HCT116 (cell line): Measurements from ENCODE around the gene PPP2R1B. TPM values are rescaled to one million over a fixed set of nuclear protein-coding genes. Genes with fewer than 3 reads are reported as not detected.

Experiments
- ATAC-seq: fragments of 200-7000 bp; cut with Tn5 transposase; 2 replicates; pipeline ENCODE4 v1.9.1; 2020; ENCODE audit warnings: mild to moderate bottlenecking, moderate library complexity
- BruUV-seq: library from RNA; stranded (reverse); fragments of 400-500 nt; replicated peaks from 2 replicates; lab custom pipeline; 2021; lab: Mats Ljungman, UMichigan
- CTCF ChIA-PET: fragments of 300-600 bp; sonication (Branson Sonifier 250); formaldehyde crosslinking; loops from one replicate; lab custom pipeline; 2021; ENCODE audit warnings: antibody characterized with exemption; lab: Charles Lee
- POLR2A ChIA-PET: fragments of 300-600, 350-600 bp; sonication (Branson Sonifier 250); formaldehyde crosslinking; loops from one replicate; lab custom pipeline; 2021; ENCODE audit warnings: antibody characterized with exemption; lab: Charles Lee
- RAD21 ChIA-PET, 2 experiments: fragments of 300-600 bp; sonication (Branson Sonifier 250); formaldehyde crosslinking; loops; one replicate each; lab custom pipeline; 2023; ENCODE audit warnings: low total read pairs in 2 of 2; ENCODE audit not compliant: uncharacterized antibody in 2 of 2, unreplicated experiment in 2 of 2, low non-redundant PET in 1 of 2; lab: Charles Lee
- DNase-seq: peaks from one replicate; pipeline ENCODE4 v3.0.0-alpha.2; 2010; ENCODE audit warnings: low read depth, low spot score
- H2AFZ ChIP-seq: fragments of 200-600 bp; shearing (Covaris generic), sonication (generic); 2 replicates; pipeline ENCODE4 v1.6.1; 2017; ENCODE audit warnings: low read depth, mixed run types, mixed read lengths, antibody characterized with exemption, low read length; ENCODE audit not compliant: poor library complexity, severe bottlenecking
- H3K27ac ChIP-seq: 2 replicates; pipeline ENCODE4 v1.5.1; 2012; ENCODE audit warnings: low read depth, low read length
- H3K27me3 ChIP-seq: fragments of 200-600 bp; sonication (generic); 2 replicates; pipeline ENCODE4 v1.6.1; 2016; ENCODE audit warnings: mixed run types, low read length, mixed read lengths; ENCODE audit not compliant: insufficient read depth
- H3K36me3 ChIP-seq, 2 experiments: fragments of 200-500 bp in 1 of 2; fragments of 200-600 bp in 1 of 2; sonication (Bioruptor generic) in 1 of 2; sonication (generic) in 1 of 2; 2 replicates each; pipeline versions ENCODE4 v1.5.1 to v1.6.1; 2014 to 2016; ENCODE audit warnings: low read length in 2 of 2, inconsistent platforms in 1 of 2, mixed read lengths in 1 of 2, mixed run types in 1 of 2; ENCODE audit not compliant: insufficient read depth in 2 of 2, control insufficient read depth in 1 of 2
- H3K4me1 ChIP-seq, 2 experiments: fragments of 200-600 bp in 1 of 2; sonication (generic) in 1 of 2; 2 replicates each; pipeline versions ENCODE4 v1.5.1 to v1.6.1; 2012 to 2017; ENCODE audit warnings: low read length in 2 of 2, inconsistent platforms in 1 of 2, mild to moderate bottlenecking in 1 of 2, mixed read lengths in 1 of 2, mixed run types in 1 of 2, moderate library complexity in 1 of 2; ENCODE audit not compliant: insufficient read depth in 2 of 2, control insufficient read depth in 1 of 2
- H3K4me2 ChIP-seq: fragments of 200-600 bp; sonication (generic); 2 replicates; pipeline ENCODE4 v1.6.1; 2017; ENCODE audit warnings: mixed run types, low read length, mixed read lengths
- H3K4me3 ChIP-seq, 2 experiments: fragments of 200-600 bp in 1 of 2; sonication (generic) in 1 of 2; replicated peaks in 1 of 2; 2 replicates each; pipeline ENCODE4 v1.5.1; 2011 to 2016; ENCODE audit warnings: low read length in 2 of 2, control low read depth in 1 of 2, low read depth in 1 of 2, mild to moderate bottlenecking in 1 of 2, mixed read lengths in 1 of 2, mixed run types in 1 of 2
- H3K79me2 ChIP-seq: fragments of 200-600 bp; sonication (generic); 2 replicates; pipeline ENCODE4 v1.6.1; 2017; ENCODE audit warnings: mild to moderate bottlenecking, mixed run types, low read length, moderate library complexity, mixed read lengths; ENCODE audit not compliant: insufficient read depth
- H3K9ac ChIP-seq: fragments of 200-600 bp; sonication (generic); 2 replicates; pipeline ENCODE4 v1.6.1; 2016; ENCODE audit warnings: low read length, mixed read lengths
- H3K9me2 ChIP-seq: fragments of 200-600 bp; sonication (generic), shearing (Covaris generic); 2 replicates; pipeline ENCODE4 v1.6.1; 2017; ENCODE audit warnings: mixed run types, mild to moderate bottlenecking, moderate library complexity; ENCODE audit not compliant: insufficient read depth
- H3K9me3 ChIP-seq, 2 experiments: fragments of 200-500 bp in 1 of 2; fragments of 200-600 bp in 1 of 2; sonication (Bioruptor generic) in 1 of 2; sonication (generic) in 1 of 2; 2 replicates each; pipeline ENCODE4 v1.6.1; 2014 to 2017; ENCODE audit warnings: low read length in 2 of 2, mixed read lengths in 2 of 2, inconsistent platforms in 1 of 2, low read depth in 1 of 2, mild to moderate bottlenecking in 1 of 2, mixed run types in 1 of 2, moderate library complexity in 1 of 2; ENCODE audit not compliant: control insufficient read depth in 1 of 2, insufficient read depth in 1 of 2
- H4K20me1 ChIP-seq: fragments of 200-600 bp; sonication (generic), shearing (Covaris generic); 2 replicates; pipeline ENCODE4 v1.6.1; 2017; ENCODE audit warnings: mixed run types, mild to moderate bottlenecking, moderate library complexity; ENCODE audit not compliant: insufficient read depth
- CEBPB ChIP-seq: IDR thresholded peaks from 2 replicates; pipeline ENCODE4 v1.6.1; 2012; ENCODE audit warnings: low read depth
- EZH2 ChIP-seq: fragments of 200-600 bp; sonication (generic); IDR thresholded peaks from 2 replicates; pipeline ENCODE4 v1.6.1; 2017; ENCODE audit warnings: antibody characterized with exemption, mixed run types
- FOSL1 ChIP-seq: IDR thresholded peaks from 2 replicates; pipeline ENCODE4 v1.6.1; 2012; ENCODE audit warnings: low read depth
- JUND ChIP-seq: IDR thresholded peaks from 2 replicates; pipeline ENCODE4 v1.6.1; 2012
- POLR2A ChIP-seq: IDR thresholded peaks from 2 replicates; pipeline ENCODE4 v1.7.0; 2011; ENCODE audit warnings: borderline replicate concordance; ENCODE audit not compliant: insufficient read depth, insufficient read length; ENCODE audit errors: extremely low read depth
- TCF7L2 ChIP-seq: IDR thresholded peaks from 2 replicates; pipeline ENCODE4 v1.7.0; 2011; ENCODE audit warnings: borderline replicate concordance, inconsistent platforms; ENCODE audit not compliant: insufficient read depth, insufficient read length; ENCODE audit errors: extremely low read depth
- intact Hi-C: fragments of 100-400 bp; cut with micrococcal nuclease; formaldehyde crosslinking; loops from 2 replicates; pipeline ENCODE4 v1.10.0; 2022
- total RNA-seq: library from RNA; stranded (reverse); gene quantifications from one replicate; pipeline ENCODE4 v1.2.1, GENCODE V29; 2021; ENCODE audit not compliant: unreplicated experiment
- TF ChIP-seq, protein P1 (sequence below): IDR thresholded peaks from 2 replicates; pipeline ENCODE4 v1.6.1; 2012; ENCODE audit warnings: low read depth

The PPP2R1B gene
- total RNA-seq, 1 experiment from 2014 or later = 24.9 TPM

DNA sequence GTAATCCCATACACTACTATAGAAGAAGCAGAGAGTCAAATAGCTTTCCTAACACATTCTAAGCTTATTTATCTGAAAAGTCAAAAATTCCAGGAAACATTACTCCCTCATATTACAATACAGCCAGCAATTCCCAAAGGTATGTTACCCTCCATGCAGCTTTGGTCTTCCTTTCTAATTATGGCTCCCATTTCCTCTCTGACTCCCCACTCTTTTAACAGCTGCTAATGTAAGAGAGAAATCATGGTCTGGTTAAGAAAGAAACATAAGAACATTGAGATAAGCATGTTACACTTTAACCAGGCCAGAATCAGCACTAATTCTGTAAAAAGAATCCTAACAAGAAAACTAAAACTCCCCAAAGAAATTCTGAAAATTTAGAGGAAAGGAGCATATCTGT is 6.8 kb downstream of the PPP2R1B start:
- intact Hi-C loops = no loop called here
- no peaks in the 10 kb centered on the region for H4K20me1 ChIP-seq
- no peak overlapping the region for H3K27ac ChIP-seq
- TF ChIP-seq, protein P1, sequence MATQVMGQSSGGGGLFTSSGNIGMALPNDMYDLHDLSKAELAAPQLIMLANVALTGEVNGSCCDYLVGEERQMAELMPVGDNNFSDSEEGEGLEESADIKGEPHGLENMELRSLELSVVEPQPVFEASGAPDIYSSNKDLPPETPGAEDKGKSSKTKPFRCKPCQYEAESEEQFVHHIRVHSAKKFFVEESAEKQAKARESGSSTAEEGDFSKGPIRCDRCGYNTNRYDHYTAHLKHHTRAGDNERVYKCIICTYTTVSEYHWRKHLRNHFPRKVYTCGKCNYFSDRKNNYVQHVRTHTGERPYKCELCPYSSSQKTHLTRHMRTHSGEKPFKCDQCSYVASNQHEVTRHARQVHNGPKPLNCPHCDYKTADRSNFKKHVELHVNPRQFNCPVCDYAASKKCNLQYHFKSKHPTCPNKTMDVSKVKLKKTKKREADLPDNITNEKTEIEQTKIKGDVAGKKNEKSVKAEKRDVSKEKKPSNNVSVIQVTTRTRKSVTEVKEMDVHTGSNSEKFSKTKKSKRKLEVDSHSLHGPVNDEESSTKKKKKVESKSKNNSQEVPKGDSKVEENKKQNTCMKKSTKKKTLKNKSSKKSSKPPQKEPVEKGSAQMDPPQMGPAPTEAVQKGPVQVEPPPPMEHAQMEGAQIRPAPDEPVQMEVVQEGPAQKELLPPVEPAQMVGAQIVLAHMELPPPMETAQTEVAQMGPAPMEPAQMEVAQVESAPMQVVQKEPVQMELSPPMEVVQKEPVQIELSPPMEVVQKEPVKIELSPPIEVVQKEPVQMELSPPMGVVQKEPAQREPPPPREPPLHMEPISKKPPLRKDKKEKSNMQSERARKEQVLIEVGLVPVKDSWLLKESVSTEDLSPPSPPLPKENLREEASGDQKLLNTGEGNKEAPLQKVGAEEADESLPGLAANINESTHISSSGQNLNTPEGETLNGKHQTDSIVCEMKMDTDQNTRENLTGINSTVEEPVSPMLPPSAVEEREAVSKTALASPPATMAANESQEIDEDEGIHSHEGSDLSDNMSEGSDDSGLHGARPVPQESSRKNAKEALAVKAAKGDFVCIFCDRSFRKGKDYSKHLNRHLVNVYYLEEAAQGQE = no peak
- TF ChIP-seq POLR2A (no peak), FOSL1 (no peak), CEBPB (no peak), TCF7L2 (no peak), EZH2 (no peak), JUND (no peak)
- ChIA-PET RAD21 (no interaction called here), POLR2A (no interaction called here), CTCF (interaction anchor here (1.3 kb wide), 1 partner anchor 18 kb away, joined by 3 read pairs; no protein-coding TSS in a partner anchor)
- ATAC-seq = no peak
- no peaks in the 10 kb centered on the region for H3K4me1 ChIP-seq
- no peak overlapping the region for H3K4me2 ChIP-seq
- H3K9me3 ChIP-seq = no peaks in the 10 kb centered on the region
- peaks cover 39 to 44% of the 10 kb centered on the region in 2 experiments; a peak in 3 of 4 replicates for H3K36me3 ChIP-seq
- H3K27me3 ChIP-seq = no peaks in the 10 kb centered on the region
- no peak overlapping the region for H2AFZ ChIP-seq
- H3K4me3 ChIP-seq = no peak overlapping the region
- no peaks in the 10 kb centered on the region for H3K9me2 ChIP-seq
- no TSS peak for BruUV-seq
- H3K9ac ChIP-seq = no peak overlapping the region
- DNase-seq = no peak
- H3K79me2 ChIP-seq = no peaks in the 10 kb centered on the region; the same call in 1 of the 2 replicates
